Endothelial cell of umbilical vein (primary cell): ENCODE measurements around the gene SPEF2.

Source experiments
- CTCF ChIP-seq, 2 donors: IDR thresholded peaks; 1 replicate in 1 of 2; 2 replicates in 1 of 2; pipeline ENCODE4 v1.5.1; 2011; ENCODE audit warnings: low read length in 2 of 2, mild to moderate bottlenecking in 2 of 2, moderate library complexity in 2 of 2, control low read depth in 1 of 2, inconsistent platforms in 1 of 2, low read depth in 1 of 2; ENCODE audit not compliant: insufficient read depth in 1 of 2; ENCODE audit errors: extremely low read depth in 1 of 2
- EZH2 ChIP-seq: IDR thresholded peaks from 2 replicates; pipeline ENCODE4 v1.6.1; 2012; ENCODE audit warnings: borderline replicate concordance, low read depth, mild to moderate bottlenecking, moderate library complexity, low read length, inconsistent platforms; ENCODE audit not compliant: severe bottlenecking
- FOS ChIP-seq: IDR thresholded peaks from 2 replicates; pipeline ENCODE4 v1.6.1; 2011; ENCODE audit warnings: mild to moderate bottlenecking, low read length, moderate library complexity, borderline replicate concordance; ENCODE audit not compliant: insufficient read depth
- GATA2 ChIP-seq: IDR thresholded peaks from 2 replicates; pipeline ENCODE4 v1.7.0; 2011; ENCODE audit warnings: low read depth, mild to moderate bottlenecking, moderate library complexity, mixed read lengths, low read length; ENCODE audit not compliant: insufficient read length, insufficient read depth
- MAX ChIP-seq: IDR thresholded peaks from 2 replicates; pipeline ENCODE4 v1.6.1; 2011; ENCODE audit not compliant: insufficient read depth, insufficient read length
- MYC ChIP-seq: IDR thresholded peaks from one replicate; pipeline ENCODE4 v1.6.1; 2011; ENCODE audit warnings: mild to moderate bottlenecking, low read depth, low read length
- POLR2A ChIP-seq: IDR thresholded peaks from 2 replicates; pipeline ENCODE4 v1.6.1; 2012; ENCODE audit warnings: low read depth, mild to moderate bottlenecking, control low read depth, low read length
- POLR2AphosphoS5 ChIP-seq: IDR thresholded peaks from 2 replicates; pipeline ENCODE4 v1.6.1; 2012; ENCODE audit warnings: low read depth, mild to moderate bottlenecking, control low read depth, low read length, moderate library complexity; ENCODE audit not compliant: insufficient read depth

- TF ChIP-seq POLR2A: no peak
- no peak for TF ChIP-seq MAX
- TF ChIP-seq CTCF (IDR thresholded peaks at IDR 0.05; ENCODE audit: extremely low read depth in 1 of 2, insufficient read depth in 1 of 2, low read depth in 1 of 2, low read length in 2 of 2): no peak
- no peak for TF ChIP-seq FOS
- TF ChIP-seq POLR2AphosphoS5: no peak
- TF ChIP-seq EZH2: no peak
- TF ChIP-seq GATA2: no peak
- TF ChIP-seq MYC: no peak
These were observed 233.5 kb downstream of the SPEF2 start for GRCh38 chr5:35850967-35851680.
